HT1080 (cell line): ENCODE data around the gene IDH3B. TPM values are rescaled to one million over a fixed set of nuclear protein-coding genes. Genes with fewer than 3 reads are reported as not detected.
"Not testable (repeated sequence)": the region's sequence is repeated elsewhere in the genome, so short reads cannot be mapped to it uniquely, and the experiment has no call there.

Experiments
- DNase-seq: peaks from one replicate; pipeline ENCODE4 v3.0.0-alpha.2; 2015; ENCODE audit warnings: low read depth
- polyA plus RNA-seq, 2 experiments: library from polyadenylated mRNA; depleted of rRNA; stranded (reverse); fragments of >200 nt; gene quantifications; 2 replicates each; pipeline ENCODE4 v1.2.3, GENCODE V29; 2015
- total RNA-seq: library from RNA; depleted of rRNA; stranded (reverse); fragments of >200 nt; shearing (Covaris generic); gene quantifications from 2 replicates; pipeline ENCODE4 v1.2.3, GENCODE V29; 2014; rRNA removed

IDH3B gene
- total RNA-seq: 187 and 197 TPM in 2 replicates
- 112 and 114 TPM in 2 replicates for polyA plus RNA-seq (2015; cell fraction: cytosol; rRNA removed)
- polyA plus RNA-seq (2015; cell fraction: nucleus; rRNA removed): 264 and 271 TPM in 2 replicates

GRCh38 chr20:2663887-2664719 is at the start of gene IDH3B:
Gene IDH3B, minus strand, starts transcription at chr20:2664216. Its CDS starts 28 bp downstream, at chr20:2664188.
- peak; percentile 89 for DNase-seq

DNA sequence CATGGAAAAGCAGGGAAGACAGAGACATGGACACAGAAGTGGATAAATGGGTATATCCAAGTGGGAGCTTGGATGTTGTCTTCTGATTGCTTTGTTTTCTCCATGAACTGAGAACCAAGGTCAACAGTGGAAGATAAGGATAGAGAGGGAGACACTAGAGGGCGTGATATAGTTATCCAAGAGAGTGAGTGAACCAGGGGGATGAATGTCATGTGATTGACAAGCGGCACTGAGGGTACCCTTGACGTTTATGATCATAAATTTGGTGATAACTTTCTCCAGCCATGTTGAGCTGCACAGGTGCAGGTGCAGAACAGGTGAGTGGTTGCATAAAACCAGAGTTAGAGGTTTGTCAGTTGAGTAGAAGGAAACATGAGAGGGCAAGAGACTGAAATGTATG is 49.3 kb upstream of the IDH3B start:
- no peak for DNase-seq

DNA sequence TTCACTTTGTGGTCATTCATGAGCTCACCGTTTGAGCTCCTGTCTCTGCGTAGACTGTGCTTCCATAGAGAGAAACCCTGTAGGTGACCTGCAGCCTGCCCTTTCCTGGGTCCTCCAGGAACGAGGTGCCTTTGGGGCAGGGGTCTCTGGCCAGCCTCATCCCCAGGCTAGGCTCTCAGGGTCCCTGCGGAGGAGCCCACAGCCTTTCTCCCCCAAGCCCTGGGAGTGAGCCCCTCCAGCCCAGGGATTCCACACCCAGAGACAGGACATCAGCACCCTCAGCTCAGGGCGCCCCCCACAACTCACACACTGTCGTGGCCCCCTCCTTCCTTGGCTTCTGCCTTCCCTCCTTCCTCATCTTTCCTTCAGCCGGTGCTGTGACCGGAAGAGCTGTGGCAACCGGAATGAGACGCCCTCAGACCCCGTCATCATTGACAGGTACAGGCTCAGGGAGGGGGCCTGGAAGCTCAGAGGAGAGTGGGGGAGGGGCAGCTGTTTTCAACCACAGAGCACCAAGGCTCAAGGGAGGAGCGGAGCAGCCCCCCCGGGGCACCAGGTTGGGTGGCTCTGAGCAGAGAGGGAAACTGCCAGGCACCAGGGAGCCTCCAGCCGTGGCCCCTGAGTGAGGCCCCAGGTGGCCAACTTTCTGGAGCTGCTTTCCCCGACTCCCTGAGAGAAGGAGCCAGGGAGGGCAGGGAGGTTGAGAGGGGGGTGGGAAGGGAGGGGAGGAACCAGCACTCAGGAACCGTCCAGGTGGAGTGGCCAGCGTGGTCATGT is 45.4 kb upstream of the IDH3B start:
- DNase-seq: no peak

- no peak for DNase-seq
Measured at GRCh38 chr20:2708665-2709064, 44.6 kb upstream of the IDH3B start.

- DNase-seq: no peak
Measured at GRCh38 chr20:2708073-2708415, 44.0 kb upstream of the IDH3B start.

- no peak for DNase-seq
Measured at GRCh38 chr20:2707353-2708072, 43.5 kb upstream of the IDH3B start.

DNA sequence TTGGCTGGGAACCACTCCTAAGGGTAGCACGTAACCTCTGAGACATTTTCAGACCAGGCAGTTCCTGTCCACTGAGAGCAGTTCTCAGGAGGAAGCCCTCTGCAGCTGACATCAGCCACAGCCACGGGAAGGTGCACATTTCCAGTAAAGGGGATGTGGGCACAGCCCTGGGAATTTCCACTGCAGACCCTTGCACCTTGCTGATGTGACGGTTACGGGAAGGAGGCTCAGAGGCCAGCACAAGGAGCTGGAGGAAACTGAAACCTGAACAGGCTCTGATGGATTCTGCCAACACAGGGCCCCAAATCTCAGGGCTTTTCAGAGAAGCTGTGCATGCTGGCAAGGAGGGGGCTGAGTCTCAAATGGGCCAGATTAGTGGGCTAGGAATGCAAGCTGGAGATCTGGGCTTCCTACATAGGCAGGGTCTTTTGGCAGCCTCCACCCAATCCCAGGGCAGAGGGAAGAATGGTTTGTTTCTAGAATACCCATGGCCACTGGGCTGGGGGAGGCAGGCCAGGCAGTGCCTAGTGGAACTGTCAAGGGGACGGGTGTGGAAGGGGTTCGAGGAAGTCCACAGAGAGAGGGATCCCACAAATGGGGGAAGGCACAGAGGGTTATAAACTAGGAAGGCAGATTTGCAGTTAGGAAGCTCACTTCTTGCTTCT is 42.8 kb upstream of the IDH3B start:
- no peak for DNase-seq

- no peak for DNase-seq
Measured at GRCh38 chr20:2705931-2706645, 42.1 kb upstream of the IDH3B start.

DNA sequence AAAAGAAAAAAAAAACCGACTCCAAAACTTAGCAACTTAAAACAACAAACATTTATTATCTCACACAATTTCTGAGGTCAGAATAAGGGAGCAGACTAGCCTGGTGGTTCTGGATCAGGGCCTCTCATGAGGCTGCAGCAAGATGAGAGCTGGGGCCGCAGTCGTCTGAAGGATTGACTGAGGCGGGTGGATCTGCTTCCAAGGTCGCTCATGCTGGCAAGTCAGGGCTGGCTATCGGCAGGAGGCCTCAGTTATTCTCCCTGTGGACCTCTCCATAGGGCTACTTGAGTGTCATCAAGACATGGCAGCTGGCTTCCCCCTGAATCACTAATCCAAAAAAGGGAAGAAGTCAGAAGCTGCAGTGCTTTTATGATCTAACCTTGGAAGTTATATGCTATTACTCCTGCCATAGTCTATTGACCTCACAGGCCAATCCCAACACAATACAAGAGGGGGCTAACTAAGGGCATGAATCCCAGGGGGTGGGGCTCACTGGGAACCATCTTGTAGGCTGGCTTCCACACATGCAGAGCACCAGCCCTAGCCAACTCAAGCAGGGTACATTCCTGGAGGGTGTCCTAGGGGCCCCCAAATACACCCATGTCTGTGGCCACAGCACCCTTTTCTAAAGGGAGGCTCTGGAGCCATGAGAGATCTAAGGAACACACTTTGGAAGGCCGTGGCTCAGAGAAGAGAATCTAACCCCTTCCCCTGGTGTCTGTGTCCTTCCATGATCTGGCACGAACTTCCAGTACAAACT is 39.9 kb upstream of the IDH3B start:
- DNase-seq: no peak

DNA sequence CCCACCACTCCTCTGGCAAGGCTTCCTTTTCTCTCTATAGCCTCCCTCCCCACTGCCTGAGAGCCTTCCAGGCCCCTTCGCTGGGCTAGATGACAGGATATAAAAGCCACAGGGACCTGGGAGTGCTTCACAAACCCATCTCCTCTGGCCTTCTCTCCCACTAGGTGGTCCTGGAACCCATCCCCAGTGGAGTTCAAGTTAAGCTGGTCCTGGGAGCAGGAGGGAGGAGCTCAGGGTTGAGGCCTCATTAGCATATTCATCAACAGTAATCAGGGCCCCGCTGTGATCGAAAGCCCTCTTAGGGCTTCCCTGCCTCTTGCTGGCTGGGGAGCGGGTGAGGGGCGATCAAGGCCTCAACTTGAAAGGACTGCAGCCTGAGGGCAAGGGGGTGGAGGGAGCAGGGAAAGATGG is 37.7 kb upstream of the IDH3B start:
- DNase-seq: no peak

DNA sequence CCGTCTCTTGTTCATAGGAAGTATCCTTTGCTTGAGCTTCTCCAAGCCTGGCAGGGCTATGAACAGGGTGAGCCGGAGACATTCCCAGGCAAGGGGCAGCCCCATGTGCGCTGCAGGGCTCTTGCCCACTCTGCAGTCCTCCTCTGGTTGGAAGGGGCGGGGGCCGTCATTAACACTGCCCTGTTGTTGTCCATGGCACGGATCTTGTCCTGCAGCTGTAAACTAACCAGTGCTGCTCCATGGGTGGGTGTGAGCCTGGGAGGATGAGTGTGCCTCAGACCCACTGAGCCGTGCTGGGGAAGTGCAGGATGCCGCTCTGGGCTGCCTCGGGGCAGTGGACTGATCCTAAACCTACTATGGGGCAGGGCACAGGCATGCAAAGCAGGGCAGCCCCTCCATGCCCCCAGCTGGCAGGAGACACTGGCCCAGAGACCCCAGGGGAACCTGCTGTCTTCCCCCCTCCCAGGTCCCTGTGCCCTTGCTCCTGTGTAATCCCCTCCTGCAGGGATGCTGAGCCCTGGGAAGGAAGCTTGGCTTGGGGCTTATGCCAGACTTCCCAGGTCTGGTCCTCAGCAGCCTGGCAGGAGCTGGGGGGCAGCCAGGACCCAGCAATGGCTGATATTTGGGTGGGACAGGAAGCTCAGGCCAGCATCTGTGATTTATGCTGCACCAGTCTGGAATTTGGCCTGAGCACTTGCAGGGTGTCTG is 37.1 kb upstream of the IDH3B start:
- DNase-seq: no peak

- no peak for DNase-seq
Measured at GRCh38 chr20:2699775-2700413, 35.9 kb upstream of the IDH3B start.

DNA sequence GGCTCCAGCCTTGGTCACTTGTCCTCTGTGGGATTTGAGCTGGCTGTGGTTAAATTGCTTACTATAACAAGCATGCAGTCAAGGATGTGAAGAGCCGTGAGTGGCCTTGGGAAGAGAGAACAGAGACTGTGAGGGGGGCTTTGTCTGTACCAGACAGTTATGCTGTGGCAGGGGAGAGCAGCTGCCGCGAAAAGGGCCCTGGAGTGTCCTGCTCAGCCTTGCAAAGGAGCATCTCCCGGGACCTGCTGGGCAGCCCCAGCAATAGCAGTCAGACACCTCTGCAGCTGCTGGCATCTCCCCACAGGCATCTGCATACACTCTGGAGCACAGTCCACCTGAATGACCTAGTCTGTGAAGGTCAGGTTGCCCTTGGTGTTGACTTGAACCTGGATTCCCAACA is 34.9 kb upstream of the IDH3B start:
- no peak for DNase-seq

- DNase-seq: no peak
Measured at GRCh38 chr20:2698186-2698817, 34.3 kb upstream of the IDH3B start.

GRCh38 chr20:2697768-2698167 is 33.8 kb upstream of the IDH3B start:
- no peak for DNase-seq

- DNase-seq: no peak
Measured at GRCh38 chr20:2696646-2697045, 32.6 kb upstream of the IDH3B start.

GRCh38 chr20:2695984-2696525 is 32.0 kb upstream of the IDH3B start:
- DNase-seq: not testable (repeated sequence)
